Measurements from ENCODE around the gene GGCX.
"Not testable (repeated sequence)": the region's sequence is repeated elsewhere in the genome, so short reads cannot be mapped to it uniquely, and the experiment has no call there.

The GGCX gene

GRCh38 chr2:85560812-85561279 lies 447 bp downstream of the GGCX start:
- no peak for FAIRE-seq

GRCh38 chr2:85560403-85560726 lies 928 bp downstream of the GGCX start:
- FAIRE-seq = not testable (repeated sequence)

- FAIRE-seq = no peak
These were observed 3.1 kb downstream of the GGCX start for GRCh38 chr2:85558160-85558559.

GRCh38 chr2:85557130-85557529 lies 4.2 kb downstream of the GGCX start:
- FAIRE-seq = no peak

- no peak for FAIRE-seq
These were observed 6.2 kb downstream of the GGCX start for GRCh38 chr2:85554980-85555612.

- FAIRE-seq = no peak
These were observed 8.1 kb downstream of the GGCX start for GRCh38 chr2:85553184-85553583.

GRCh38 chr2:85551698-85552678 lies 9.3 kb downstream of the GGCX start:
- peak; percentile 81 for FAIRE-seq

GRCh38 chr2:85550486-85550885 lies 10.8 kb downstream of the GGCX start:
- no peak for FAIRE-seq

GRCh38 chr2:85549826-85550225 lies 11.5 kb downstream of the GGCX start:
- no peak for FAIRE-seq

GRCh38 chr2:85549095-85549494 lies 12.2 kb downstream of the GGCX start:
- no peak for FAIRE-seq

- no peak for FAIRE-seq
These were observed 12.7 kb downstream of the GGCX start for GRCh38 chr2:85548608-85548900.

- FAIRE-seq = no peak
These were observed 13.3 kb downstream of the GGCX start for GRCh38 chr2:85547859-85548607.

- FAIRE-seq = no peak
These were observed 14.0 kb downstream of the GGCX start for GRCh38 chr2:85547089-85547858.

- no peak for FAIRE-seq
These were observed 15.5 kb downstream of the GGCX start for GRCh38 chr2:85545780-85546240.

GRCh38 chr2:85544915-85545779 lies 16.1 kb downstream of the GGCX start:
- FAIRE-seq = not testable (repeated sequence)

- not testable (repeated sequence) for FAIRE-seq
These were observed 17.0 kb downstream of the GGCX start for GRCh38 chr2:85544254-85544691.

- no peak for FAIRE-seq
These were observed 18.5 kb downstream of the GGCX start for GRCh38 chr2:85542777-85543176.

GRCh38 chr2:85541753-85542457 lies 19.4 kb downstream of the GGCX start:
- no peak for FAIRE-seq

GRCh38 chr2:85541262-85541661 lies 20.0 kb downstream of the GGCX start:
- FAIRE-seq = no peak

GRCh38 chr2:85540133-85540648 lies 21.1 kb downstream of the GGCX start:
- FAIRE-seq = no peak

All from islet of Langerhans (tissue), 1 donor.